SIG-M5 (cell line): ENCODE results near the gene UNCX.

Experiments used
- DNase-seq: peaks from one replicate; lab custom pipeline; 2025; lab: John Stamatoyannopoulos, UW

The UNCX gene

GRCh38 chr7:1243964-1244416 is 11.3 kb downstream of the UNCX start:
- DNase-seq, result no peak

DNA sequence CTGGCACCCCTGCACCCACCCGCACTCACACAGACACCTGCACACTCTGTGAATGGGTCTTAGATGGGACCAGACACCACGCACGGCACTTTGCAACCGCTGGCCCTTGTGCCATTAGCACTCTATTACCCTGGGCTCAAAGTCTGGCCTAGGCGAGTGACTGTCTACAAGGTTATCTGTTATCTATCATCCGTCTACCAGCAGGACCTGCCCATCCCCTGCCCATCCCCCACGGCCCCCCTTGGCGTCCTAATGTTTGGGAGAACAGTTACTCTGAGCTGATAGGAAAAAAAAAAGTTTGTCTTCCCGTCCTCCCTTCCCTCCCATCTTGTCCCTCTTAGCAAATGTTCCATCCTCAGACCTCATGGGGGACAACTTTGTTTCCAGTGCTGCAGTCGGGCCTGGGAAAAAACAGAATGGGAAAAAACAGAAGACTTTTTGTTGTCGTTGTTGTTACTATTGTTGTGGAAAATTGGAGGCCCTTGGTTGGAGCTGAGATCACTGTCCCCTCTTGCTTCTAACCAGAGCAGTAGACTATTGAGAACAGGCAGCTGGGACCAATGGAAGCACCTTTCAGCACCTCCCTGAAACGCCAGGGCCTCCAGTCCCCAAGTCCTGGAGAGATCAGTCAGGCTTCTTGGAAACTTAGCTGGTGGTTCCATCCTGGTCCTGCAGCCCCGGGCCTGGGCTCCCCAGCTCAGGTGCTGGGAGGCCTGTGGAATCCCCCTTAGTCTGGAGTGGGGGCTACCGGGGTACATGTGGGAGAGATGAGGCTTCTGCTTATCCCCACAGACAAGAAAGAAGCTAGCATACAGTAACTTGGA is 12.2 kb downstream of the UNCX start:
- DNase-seq, result no peak

GRCh38 chr7:1245524-1246050 is 12.9 kb downstream of the UNCX start:
- no peak for DNase-seq

DNA sequence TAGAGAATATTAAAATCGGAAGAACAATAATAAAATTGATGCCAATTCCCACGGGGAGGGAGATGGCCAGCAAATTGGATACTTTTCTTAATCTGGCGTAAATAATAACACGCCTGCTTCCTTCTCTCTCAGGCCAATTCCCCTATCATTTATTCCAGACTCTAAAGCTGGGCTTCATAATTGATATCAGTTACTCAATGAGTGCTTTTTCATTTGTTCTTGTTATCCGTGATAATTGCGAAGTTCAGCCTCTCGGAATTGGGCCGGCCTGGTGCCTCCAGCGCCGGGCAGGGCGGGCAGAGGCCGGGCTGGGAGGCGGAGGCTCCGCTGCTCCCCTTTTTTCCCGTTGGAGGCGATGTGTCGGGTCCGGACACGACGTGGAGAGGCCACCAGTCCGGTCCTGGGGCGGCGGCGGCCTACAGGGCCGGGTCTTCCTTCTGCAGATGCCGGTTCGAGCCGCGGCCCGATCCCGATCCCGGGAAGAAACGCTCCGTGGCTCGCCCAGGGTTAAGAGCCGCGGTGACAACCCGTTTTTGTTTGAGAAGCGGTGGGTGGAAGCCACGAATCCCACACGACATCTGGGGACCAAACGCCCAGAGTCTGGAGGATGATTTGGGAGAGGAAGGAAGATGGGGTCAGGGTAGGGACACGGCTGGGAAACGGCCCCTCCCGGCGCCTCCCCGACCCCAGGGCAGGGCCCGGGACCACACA is 13.6 kb downstream of the UNCX start:
- DNase-seq, result no peak

DNA sequence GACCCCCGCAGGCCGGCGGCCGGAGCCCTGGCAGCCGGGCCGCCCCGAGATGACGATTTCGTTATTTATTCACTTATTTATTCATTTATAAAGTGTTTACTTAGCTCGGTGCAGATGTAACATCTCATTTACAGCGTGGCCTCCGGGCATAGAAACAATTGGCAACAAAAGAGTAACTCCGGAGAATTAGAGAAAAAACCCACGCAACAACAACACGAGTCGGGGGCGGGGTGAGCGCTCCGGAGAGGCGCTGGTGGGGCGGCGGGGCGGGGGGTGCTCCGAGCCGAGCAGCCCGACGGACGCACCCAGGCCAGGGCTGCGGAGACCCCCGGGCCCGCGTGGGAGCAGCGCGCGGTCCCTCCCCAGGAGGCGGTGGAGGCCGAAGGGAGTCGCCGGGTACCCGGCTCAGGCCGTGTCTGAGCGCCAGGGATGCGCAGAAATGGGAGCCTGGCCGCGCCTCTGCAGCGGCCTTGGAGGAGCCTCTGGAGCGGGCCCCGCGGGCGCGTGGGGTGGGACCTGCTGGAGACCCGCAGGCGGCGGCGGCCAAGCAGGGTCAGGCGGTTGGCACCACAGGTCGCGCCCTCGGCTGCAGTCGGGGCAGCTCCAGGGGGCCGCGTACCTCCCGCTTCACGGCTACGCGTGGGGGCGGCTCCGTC is 14.3 kb downstream of the UNCX start:
- DNase-seq, result no peak

DNA sequence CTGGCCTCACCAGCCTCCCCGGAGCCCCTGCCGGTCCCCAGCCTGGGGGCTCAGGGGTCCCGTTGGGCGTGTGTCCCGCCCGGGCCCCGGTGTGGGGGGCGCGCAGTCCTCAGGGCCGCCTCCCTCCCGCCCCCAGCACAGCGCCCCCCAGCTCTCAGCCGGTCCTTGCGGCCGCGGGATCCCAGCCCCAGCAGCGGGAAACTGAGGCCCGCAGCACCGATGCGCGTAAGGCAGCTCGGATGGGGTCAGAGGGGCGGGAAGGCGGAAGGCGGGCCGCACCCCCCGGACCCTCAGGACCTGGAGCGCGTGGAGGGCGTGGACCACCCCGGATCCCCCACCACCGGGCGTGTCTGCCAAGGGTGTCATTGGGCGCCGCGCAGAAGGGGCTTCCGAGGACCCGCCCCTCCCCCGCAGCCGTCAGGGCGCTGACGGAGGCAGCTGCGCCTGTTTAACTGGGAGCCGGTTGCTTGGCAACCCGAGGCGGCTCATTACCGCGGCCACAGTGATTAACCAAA is 14.9 kb downstream of the UNCX start:
- no peak for DNase-seq

GRCh38 chr7:1248143-1248915 is 15.7 kb downstream of the UNCX start:
- DNase-seq, result no peak

DNA sequence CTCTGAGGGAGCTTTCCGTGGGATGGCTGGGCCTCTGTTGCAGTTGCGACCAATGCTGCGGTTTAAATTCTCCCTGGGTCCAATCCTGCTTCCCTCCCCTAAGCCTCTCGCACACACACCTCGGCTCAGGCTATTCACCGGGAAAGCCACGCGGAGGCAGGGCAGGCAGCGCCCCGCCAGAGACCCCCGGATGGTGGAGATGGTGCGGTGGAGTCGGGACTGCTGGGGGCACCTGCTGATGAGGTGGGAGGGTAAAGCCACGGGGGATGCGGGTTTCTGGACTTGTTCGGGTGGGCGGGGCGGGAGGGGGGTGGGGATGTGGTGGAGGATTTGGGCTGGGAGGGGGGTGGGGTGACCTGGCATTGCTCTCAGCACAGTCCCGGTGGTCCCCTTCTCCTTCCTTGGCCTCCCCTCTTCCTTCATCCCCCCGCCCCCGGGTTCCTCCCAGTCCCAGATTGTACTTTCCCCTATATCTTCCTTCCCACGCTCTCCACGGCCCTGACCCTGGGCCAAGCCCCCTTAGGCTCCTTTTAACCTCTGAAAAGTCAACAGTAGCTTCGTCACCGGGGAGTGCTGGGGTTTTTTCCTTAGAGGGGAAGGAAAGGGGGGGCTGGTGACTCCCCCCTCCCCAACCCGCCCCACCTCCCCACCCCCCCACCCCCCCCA is 16.4 kb downstream of the UNCX start:
- no peak for DNase-seq

GRCh38 chr7:1249731-1250130 is 17.1 kb downstream of the UNCX start:
- no peak for DNase-seq

DNA sequence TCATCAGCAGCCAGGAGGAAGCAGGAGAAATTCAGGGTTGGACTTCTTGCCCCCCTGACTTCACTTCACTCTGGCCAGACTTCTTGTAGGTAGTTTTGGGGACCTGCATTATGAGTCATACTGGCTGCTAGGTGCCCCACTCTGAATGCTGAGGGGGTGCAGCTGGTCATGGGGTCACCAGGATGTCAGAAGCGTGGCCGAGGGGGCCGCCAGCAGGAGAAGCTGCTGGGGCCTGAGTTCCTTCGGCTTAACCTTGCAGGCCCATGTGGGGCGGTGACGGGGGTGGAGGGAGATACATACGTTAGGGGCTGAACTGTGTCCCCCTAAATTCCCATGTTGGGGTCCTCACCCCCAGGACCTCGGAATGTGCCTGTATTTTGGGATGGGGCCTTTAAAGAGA is 18.2 kb downstream of the UNCX start:
- no peak for DNase-seq

GRCh38 chr7:1251796-1252539 is 19.3 kb downstream of the UNCX start:
- DNase-seq, result no peak

DNA sequence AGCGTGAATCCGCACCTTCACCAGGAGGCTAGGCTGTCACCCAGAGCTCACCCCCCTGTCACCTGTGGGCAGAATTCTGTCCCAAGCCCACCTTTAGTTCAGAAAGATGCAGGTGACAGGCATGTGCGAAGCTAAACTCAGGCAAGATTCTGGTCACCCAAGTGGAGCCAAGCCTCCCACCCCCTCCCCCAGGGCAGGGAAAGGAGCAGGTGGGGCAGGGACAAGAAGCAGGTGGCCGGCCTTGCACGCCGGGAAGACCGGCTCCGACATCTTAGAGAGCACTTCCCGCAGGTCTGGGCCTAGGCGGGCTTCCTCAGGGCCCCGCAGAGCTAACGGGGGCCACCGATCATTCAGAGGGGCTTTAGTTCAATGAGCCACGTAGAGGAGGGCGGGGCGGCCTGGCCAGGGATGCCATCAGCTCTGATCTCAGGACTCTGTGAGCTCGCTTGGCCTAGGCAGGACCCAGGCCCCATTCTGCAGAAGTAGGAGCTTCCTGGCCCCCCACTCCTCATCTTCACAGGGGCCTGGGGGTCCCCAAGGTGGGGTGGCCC is 19.9 kb downstream of the UNCX start:
- no peak for DNase-seq

DNA sequence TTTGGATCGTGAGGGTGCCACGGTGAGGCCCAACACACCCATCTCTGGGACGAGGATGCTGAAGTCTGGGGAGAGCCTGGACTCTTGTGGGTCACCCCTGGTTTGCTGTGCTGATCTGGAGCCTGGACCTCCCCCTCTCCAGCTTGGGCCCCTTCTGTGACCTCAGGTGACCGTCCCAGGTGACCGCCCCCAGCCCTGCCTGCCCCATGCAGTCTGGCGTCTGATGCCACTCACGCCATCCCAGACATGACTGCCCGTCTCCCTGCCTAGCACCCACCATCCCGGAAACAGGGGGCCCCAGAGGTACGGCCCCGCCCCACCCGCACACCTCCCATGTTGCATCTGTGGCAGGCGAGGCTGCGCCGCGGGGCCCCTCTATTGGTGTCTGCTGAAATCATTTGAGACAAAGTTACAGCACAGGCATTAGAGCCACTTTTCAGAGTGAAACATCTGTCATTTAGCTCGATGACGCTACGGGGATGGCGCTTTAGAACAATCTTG is 21.1 kb downstream of the UNCX start:
- no peak for DNase-seq

DNA sequence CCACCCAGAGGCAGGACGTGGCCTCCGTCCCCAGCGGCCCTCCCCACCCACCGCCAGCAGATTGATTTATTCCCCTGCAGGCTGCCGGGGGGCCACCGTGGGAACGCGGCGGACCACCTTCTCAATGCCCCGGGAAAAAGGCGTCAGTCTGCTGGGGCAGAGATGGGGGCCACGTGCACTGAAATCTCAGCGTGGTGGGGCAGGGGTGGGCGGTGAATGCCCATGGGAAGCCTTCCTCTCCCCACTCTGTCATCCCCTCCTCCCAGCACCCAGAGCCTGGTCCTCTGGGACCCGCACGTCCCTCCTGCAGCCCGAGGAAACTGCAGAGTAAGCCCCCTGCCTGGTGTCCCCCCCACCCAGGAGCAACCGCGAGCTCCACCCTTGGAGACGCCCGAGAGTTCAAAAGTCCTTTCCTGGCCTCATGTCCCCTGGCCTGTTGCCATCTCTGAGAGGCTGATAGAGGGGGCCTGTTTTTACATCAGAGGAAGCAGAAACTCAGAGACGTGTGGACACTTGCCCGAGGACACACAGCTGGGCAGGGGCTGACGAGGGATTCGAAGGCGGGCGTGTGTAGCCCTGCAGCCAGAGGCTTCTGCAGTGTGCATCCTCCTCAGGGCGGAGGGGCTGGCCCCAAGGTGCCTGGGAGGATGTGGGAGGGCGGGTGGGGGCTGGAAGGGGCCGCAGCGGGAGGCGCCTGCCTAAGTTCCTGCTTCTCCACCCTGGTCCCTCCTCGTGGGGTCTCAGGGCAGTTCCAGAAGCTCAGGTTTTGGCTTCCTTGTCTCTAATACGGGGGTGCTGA is 21.8 kb downstream of the UNCX start:
- no peak for DNase-seq

- no peak for DNase-seq
Measured at GRCh38 chr7:1255080-1255816, 22.6 kb downstream of the UNCX start.

- no peak for DNase-seq
Measured at GRCh38 chr7:1255817-1256340, 23.2 kb downstream of the UNCX start.

DNA sequence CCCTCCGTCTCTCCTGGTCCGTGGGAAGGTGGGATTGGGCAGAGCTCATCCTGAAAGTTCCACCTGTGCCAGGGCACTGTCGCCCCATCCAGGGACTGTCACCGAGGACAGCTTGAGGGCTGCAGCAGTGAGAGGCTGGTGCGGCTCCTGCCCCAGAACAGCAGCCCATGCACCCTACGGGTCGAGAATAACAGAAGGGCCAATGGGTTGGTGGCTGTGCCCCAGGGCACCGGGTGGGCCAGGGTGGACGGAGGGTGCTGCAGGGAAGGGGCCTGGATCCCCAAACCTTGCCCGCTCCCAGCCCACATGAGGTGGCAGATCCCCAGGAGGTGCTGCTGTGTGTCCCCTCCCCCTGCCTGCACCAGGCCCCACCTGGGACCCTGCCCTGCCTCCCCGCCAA is 23.9 kb downstream of the UNCX start:
- DNase-seq, result no peak

GRCh38 chr7:1257221-1257620 is 24.5 kb downstream of the UNCX start:
- DNase-seq, result no peak
